Upper lobe of right lung (tissue), 1 donor: ENCODE results near the gene HMG20A. TPM values are rescaled to one million over a fixed set of nuclear protein-coding genes. Genes with fewer than 3 reads are reported as not detected.

Experiments used
- ATAC-seq: fragments of 200-7000 bp; cut with Tn5 transposase; one replicate; pipeline ENCODE4 v1.9.1; 2020; ENCODE audit warnings: mild to moderate bottlenecking, moderate library complexity
- DNase-seq: peaks from one replicate; pipeline ENCODE4 v3.0.0-alpha.2; 2020
- H3K27ac ChIP-seq: fragments of 200-600 bp; one replicate; pipeline ENCODE4 v1.8.0; 2022
- H3K27me3 ChIP-seq: fragments of 200-600 bp; one replicate; pipeline ENCODE4 v1.8.0; 2022; ENCODE audit warnings: mild to moderate bottlenecking
- H3K36me3 ChIP-seq: fragments of 200-600 bp; one replicate; pipeline ENCODE4 v1.8.0; 2022
- H3K4me1 ChIP-seq: fragments of 200-600 bp; one replicate; pipeline ENCODE4 v1.8.0; 2022
- H3K4me3 ChIP-seq: fragments of 200-600 bp; one replicate; pipeline ENCODE4 v1.8.0; 2022; ENCODE audit warnings: mild to moderate bottlenecking
- H3K9me3 ChIP-seq: fragments of 200-600 bp; one replicate; pipeline ENCODE4 v1.8.0; 2022
- CTCF ChIP-seq: fragments of 200-600 bp; IDR thresholded peaks from one replicate; pipeline ENCODE4 v1.8.0; 2022; ENCODE audit warnings: antibody characterized with exemption
- intact Hi-C: fragments of 100-400 bp; cut with DNase I; formaldehyde crosslinking; loops from one replicate; pipeline ENCODE4 v1.11.0; 2022
- total RNA-seq: library from RNA; stranded (reverse); fragmentation: NEBNext Ultra II Directional; extraction: Animal tissue kit (Norgen Biotek cat#: 25700); gene quantifications from one replicate; pipeline ENCODE4 v1.2.1, GENCODE V29; 2021
- donor health status: DM: no; HTN: yes; CAD: no; lungs with severe emphysema.

The HMG20A gene
- total RNA-seq, 1 donor from 2014 or later: 41.9 TPM

GRCh38 chr15:77481670-77482069, 61.0 kb downstream of the HMG20A start:
- DNase-seq: no peak

GRCh38 chr15:77482570-77482969, 61.9 kb downstream of the HMG20A start:
- no peaks in the 10 kb centered on the region for H3K9me3 ChIP-seq
- DNase-seq (no peak), ATAC-seq (no peak)
- peak overlapping the region; percentile 37 for H3K27ac ChIP-seq
- TF ChIP-seq CTCF: no peak
- H3K36me3 ChIP-seq: peaks cover 46% of the 10 kb centered on the region
- H3K27me3 ChIP-seq: no peaks in the 10 kb centered on the region
- H3K4me3 ChIP-seq: no peak overlapping the region
- H3K4me1 ChIP-seq: peaks cover 49% of the 10 kb centered on the region
- intact Hi-C loops: no loop called here

More at GRCh38 chr15:77481670-77482069, 61.0 kb downstream of the HMG20A start:
- Histone ChIP-seq H3K27ac (peak overlapping the region; percentile 37), H3K27me3 (no peaks in the 10 kb centered on the region), H3K36me3 (peaks cover 46% of the 10 kb centered on the region), H3K4me1 (peaks cover 57% of the 10 kb centered on the region), H3K4me3 (no peak overlapping the region), H3K9me3 (no peaks in the 10 kb centered on the region)
- intact Hi-C loops: no loop called here
- TF ChIP-seq CTCF: no peak
- ATAC-seq: peak; percentile 32

GRCh38 chr15:77483425-77484140, 62.9 kb downstream of the HMG20A start:
- ATAC-seq (no peak), DNase-seq (no peak)
- Histone ChIP-seq H3K36me3 (peaks cover 40% of the 10 kb centered on the region), H3K9me3 (no peaks in the 10 kb centered on the region), H3K4me3 (no peak overlapping the region), H3K27ac (no peak overlapping the region), H3K27me3 (no peaks in the 10 kb centered on the region), H3K4me1 (peaks cover 48% of the 10 kb centered on the region)
- TF ChIP-seq CTCF: no peak
- intact Hi-C loops: no loop called here

GRCh38 chr15:77484994-77485393, 64.3 kb downstream of the HMG20A start:
- H3K4me3 ChIP-seq: no peak overlapping the region
- no peak for TF ChIP-seq CTCF
- ATAC-seq: no peak
- no peaks in the 10 kb centered on the region for H3K9me3 ChIP-seq
- DNase-seq: no peak
- intact Hi-C loops: no loop called here
- peaks cover 26% of the 10 kb centered on the region for H3K36me3 ChIP-seq
- peaks cover 48% of the 10 kb centered on the region for H3K4me1 ChIP-seq
- H3K27me3 ChIP-seq: no peaks in the 10 kb centered on the region
- no peak overlapping the region for H3K27ac ChIP-seq

GRCh38 chr15:77486542-77487468, 66.1 kb downstream of the HMG20A start:
- Histone ChIP-seq H3K9me3 (no peaks in the 10 kb centered on the region), H3K36me3 (peaks cover 16% of the 10 kb centered on the region), H3K27ac (peak overlapping the region; percentile 24), H3K27me3 (no peaks in the 10 kb centered on the region), H3K4me1 (peaks cover 40% of the 10 kb centered on the region), H3K4me3 (no peak overlapping the region)
- TF ChIP-seq CTCF: no peak
- no peak for DNase-seq
- no peak for ATAC-seq
- intact Hi-C loops: no loop called here
